Left lobe of liver (tissue), 2 donors: ENCODE results near the gene FGF18. TPM values are rescaled to one million over a fixed set of nuclear protein-coding genes. Genes with fewer than 3 reads are reported as not detected.
"Not testable (repeated sequence)": the region's sequence is repeated elsewhere in the genome, so short reads cannot be mapped to it uniquely, and the experiment has no call there.

ENCODE experiments used
- ATAC-seq: fragments of 200-7000 bp; cut with Tn5 transposase; one replicate; pipeline ENCODE4 v1.9.1; 2020; ENCODE audit warnings: mild to moderate bottlenecking, moderate library complexity
- DNase-seq: peaks from one replicate; pipeline ENCODE4 v3.0.0-alpha.2; 2020; ENCODE audit warnings: low spot score
- total RNA-seq: library from RNA; stranded (reverse); gene quantifications from one replicate; pipeline ENCODE4 v1.2.1, GENCODE V29; 2021
- donor health status: DM: no; HTN: no; CAD: no; lungs with moderate emphysema.
- donor health status: DM: no; HTN: yes; CAD: no.

FGF18 gene
- total RNA-seq, 1 donor from 2014 or later, result not detected

DNA sequence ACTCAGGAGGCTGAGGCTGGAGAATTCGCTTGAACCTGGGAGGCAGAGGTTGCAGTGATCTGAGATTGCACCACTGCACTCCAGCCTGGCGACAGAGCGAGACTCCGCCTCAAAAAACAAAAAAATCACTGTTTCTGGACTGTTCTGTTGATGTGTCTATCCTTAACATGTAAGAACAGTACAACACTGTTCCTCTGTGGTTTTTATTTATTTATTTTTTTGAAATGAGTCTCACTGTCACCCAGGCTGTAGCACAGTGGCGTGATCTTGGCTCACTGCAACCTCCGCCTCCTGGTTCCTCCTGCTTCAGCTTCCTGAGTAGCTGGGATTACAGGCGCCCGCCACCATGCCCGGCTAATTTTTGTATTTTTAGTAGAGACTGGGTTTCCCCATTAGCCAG is 20.8 kb upstream of the FGF18 start:
- DNase-seq, ATAC-seq: not testable (repeated sequence)

- no peak for ATAC-seq
- DNase-seq, result no peak
These were observed 19.3 kb upstream of the FGF18 start for GRCh38 chr5:171400169-171400568.

- ATAC-seq, result no peak
- DNase-seq, result no peak
These were observed 18.1 kb upstream of the FGF18 start for GRCh38 chr5:171401167-171401947.

DNA sequence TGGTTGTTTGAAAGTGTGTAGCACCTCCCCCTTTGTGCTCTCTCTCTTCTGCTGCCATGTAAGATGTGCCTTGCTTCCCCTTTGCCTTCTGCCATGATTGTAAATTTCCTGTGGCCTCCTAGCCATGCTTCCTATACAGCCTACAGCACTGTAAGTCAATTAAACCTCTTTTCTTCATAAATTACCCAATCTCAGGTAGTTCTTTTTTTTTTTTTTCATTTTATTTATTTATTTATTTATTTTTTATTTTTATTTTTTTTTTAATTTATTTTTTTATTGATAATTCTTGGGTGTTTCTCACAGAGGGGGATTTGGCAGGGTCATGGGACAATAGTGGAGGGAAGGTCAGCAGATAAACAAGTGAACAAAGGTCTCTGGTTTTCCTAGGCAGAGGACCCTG is 16.7 kb upstream of the FGF18 start:
- not testable (repeated sequence) for DNase-seq, ATAC-seq

DNA sequence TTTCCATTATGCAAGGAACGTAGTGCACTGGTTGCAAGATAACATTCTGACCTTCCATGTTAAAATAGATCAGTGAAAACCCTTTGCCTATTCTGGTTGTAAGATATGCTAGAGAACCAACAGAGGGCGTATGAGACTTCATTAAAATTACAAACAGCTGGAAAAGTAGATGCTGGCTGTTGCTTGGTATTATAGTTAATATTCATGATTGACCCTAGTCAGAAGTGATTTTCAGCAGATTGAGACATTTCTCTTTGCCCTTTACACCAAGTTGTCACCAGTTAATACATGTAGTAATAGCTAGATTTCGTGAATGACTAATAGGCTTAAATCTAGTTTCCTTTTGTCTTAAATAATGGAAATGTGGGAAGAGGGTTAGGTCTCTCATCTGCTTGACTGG is 13.8 kb upstream of the FGF18 start:
- ATAC-seq (no peak), DNase-seq (no peak)

- ATAC-seq (no peak), DNase-seq (no peak)
These were observed 12.2 kb upstream of the FGF18 start for GRCh38 chr5:171407234-171407633.

DNA sequence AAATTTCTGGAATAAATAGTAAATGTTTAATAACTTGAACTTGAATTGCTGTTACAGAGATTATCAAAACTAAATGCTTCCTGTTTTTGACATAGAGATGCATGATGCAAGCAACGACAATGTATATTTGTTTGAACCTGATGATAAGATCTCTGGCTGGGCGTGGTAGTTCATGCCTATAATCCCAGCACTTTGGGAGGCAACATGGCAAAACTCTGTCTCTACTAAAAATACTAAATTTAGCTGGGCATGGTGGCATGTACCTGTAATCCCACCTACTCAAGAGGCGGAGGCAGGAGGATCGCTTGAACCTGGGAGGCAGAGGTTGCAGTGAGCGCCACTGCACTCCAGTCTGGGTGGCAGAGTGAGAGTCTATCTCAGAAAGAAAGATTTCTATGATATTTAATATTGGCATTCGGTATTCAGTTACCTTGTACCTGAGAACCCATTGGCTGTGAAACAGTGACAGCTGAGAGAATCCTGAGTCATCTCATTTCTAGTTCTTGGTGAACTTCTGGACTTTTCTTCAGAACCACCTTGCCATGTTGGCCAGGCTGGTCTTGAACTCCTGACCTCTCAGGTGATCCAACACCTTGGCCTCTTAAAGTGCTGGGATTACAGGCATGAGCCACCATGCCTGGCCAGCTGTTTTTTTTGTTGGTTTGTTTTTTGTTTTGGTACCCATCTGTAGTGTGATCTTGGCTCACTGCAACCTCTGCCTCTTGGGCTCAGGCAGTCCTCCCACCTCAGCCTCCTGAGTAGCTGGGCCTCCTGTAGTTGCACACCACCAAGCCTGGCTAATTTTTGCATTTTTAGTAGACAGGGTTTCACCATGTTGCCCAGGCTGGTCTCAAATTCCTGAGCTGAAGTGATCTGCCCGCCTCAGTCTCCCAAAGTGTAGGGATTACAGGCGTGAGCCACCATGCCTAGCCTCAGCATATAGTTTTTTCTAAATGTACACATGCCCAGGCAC is 10.0 kb upstream of the FGF18 start:
- DNase-seq, result no peak
- ATAC-seq, result no peak

GRCh38 chr5:171410181-171410580 is 9.3 kb upstream of the FGF18 start:
- DNase-seq (no peak), ATAC-seq (no peak)

GRCh38 chr5:171412186-171412585 is 7.3 kb upstream of the FGF18 start:
- DNase-seq, result no peak
- ATAC-seq, result no peak

DNA sequence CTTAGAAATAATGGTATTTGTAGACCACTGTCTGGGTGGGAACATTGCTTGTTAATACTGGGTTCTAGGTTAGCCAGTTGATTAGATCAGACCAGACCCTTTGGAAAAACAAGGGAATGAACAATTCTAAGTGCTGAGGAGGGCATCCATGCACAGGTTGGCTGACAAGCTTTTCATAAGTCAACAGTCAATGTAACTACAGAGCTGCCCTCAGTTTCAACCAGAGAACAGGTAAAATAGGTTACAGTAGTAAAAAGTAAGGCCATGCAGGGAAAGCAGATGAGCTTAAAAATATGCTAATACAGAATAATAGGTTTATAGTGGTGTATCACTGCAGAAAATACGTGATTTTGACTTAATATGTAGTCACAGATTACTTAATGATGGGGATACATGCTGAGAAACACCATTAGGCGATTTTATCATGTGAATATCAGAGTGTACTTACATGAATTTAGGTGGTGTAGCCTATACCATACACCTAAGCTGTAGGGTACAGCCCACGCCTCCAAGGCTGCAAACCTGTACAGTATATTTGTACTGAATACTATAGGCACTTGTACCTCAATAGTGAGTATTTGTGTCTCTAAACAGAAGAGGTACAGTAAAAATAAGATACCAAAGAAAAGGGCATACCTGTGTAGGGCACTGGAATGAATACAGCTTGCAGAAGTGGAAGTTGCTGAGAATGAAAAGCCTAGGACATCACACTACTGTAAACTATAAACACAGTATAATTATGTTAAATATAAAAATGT is 6.1 kb upstream of the FGF18 start:
- DNase-seq (no peak), ATAC-seq (no peak)

GRCh38 chr5:171413993-171414392 is 5.5 kb upstream of the FGF18 start:
- not testable (repeated sequence) for ATAC-seq, DNase-seq

- DNase-seq (no peak), ATAC-seq (no peak)
These were observed 4.2 kb upstream of the FGF18 start for GRCh38 chr5:171415115-171415730.

GRCh38 chr5:171416160-171417049 is 3.0 kb upstream of the FGF18 start:
- DNase-seq, result no peak
- ATAC-seq, result no peak

DNA sequence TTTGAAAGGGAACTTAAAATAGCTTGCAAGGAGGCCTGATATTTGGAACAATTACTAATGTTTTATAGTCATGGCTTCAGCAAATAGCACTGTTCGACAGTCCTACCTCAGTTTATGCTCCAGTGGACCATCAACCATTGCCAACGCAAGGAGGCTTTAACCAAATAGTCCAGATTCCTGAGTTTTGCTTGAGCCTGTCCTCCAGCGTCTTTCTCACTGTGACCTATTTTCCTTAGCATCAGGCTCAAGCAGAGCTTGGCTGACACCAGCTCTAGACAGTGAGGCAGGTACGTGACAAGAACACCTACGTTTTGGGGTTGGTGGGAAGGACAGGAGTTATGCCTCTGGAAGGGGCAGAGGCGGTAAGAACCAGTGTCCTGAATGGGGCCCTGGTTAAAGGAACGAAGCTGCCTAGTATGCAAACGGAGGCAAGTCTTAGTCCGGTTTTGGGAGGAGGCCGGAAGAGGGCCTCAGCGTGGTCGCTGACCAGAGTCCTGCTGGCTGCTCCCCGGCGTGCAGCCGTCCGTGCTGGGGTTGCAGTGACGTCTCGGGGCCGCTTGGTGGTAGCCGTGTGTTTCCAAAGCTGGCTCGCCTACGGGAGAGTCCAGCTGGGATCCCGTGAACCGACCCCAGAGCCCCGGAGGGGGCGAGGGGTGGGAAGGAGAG is 998 bp upstream of the FGF18 start:
- DNase-seq, result peak; percentile 76
- peak; percentile 93 for ATAC-seq

DNA sequence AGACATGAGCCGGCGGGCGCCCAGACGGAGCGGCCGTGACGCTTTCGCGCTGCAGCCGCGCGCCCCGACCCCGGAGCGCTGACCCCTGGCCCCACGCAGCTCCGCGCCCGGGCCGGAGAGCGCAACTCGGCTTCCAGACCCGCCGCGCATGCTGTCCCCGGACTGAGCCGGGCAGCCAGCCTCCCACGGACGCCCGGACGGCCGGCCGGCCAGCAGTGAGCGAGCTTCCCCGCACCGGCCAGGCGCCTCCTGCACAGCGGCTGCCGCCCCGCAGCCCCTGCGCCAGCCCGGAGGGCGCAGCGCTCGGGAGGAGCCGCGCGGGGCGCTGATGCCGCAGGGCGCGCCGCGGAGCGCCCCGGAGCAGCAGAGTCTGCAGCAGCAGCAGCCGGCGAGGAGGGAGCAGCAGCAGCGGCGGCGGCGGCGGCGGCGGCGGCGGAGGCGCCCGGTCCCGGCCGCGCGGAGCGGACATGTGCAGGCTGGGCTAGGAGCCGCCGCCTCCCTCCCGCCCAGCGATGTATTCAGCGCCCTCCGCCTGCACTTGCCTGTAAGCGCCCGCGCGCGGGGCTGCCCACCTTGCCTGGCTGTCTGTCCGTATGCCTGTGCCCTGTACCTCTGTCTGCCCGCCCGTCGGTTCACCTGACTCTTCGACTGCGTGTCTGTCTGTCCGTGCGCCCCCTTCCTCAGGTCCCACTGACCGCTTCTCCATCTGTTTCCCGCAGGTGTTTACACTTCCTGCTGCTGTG is 412 bp downstream of the FGF18 start:
- DNase-seq (peak; percentile 44), ATAC-seq (peak; percentile 20)

DNA sequence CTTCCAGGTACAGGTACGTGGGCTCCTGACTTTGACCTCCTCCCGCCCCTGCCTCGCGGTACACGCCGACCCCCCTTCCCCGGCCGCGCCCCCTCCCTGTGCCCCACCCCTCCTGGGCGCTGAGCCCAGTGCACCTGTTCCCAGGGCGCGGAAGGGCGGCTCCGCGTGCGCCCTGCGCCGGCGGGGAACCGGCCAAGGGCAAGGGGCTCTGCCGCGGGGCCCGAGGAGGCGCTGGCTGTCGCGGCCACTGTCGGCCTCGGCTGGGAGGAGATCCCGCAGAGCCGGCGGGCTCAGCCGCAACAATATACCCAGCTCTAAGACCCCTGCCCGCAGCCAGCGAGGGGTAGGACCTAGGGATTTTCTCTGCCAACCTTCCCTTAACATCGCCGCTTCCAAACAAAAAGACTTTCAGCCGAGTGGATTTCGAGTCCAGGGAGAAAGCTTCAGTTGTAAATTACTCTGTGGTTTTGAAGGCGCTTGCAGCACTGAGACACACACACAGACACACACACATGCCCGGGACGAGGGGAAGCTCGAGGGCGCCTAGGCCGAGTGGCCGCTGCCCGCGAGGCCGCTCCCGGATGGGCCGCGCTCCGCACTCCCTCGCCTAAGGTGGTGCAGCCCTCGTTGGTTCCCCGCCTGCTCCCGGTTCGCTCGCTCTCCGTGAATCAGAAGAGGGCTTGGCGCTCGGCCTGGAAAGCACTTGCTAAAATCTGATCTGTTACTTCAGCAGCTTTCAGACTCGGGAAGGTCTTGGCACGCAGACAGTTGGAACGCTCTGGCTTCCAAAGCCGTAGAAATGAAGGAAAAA is 1.2 kb downstream of the FGF18 start:
- DNase-seq (peak; percentile 51), ATAC-seq (peak; percentile 27)
